Trophoblast cell (in vitro differentiated cells and primary cell): ENCODE results near the gene BROX.

Source experiments
- DNase-seq, 2 donors: peaks; one replicate each; pipeline ENCODE4 v3.0.0-alpha.2; 2016
- H2AFZ ChIP-seq: 2 replicates; pipeline ENCODE4 v1.6.1; 2013; ENCODE audit warnings: low read length, moderate library complexity, mild to moderate bottlenecking; ENCODE audit not compliant: insufficient read depth, poor library complexity
- H2AK5ac ChIP-seq: 2 replicates; pipeline ENCODE4 v1.6.1; 2013; ENCODE audit warnings: mild to moderate bottlenecking, low read length
- H2BK120ac ChIP-seq: 2 replicates; pipeline ENCODE4 v1.6.1; 2013; ENCODE audit warnings: low read length, mild to moderate bottlenecking, moderate library complexity; ENCODE audit not compliant: insufficient read depth, poor library complexity
- H2BK12ac ChIP-seq: 2 replicates; pipeline ENCODE4 v1.6.1; 2013; ENCODE audit warnings: mild to moderate bottlenecking, low read length, moderate library complexity
- H2BK5ac ChIP-seq: 2 replicates; pipeline ENCODE4 v1.6.1; 2013; ENCODE audit warnings: low read length, low read depth, moderate library complexity, mild to moderate bottlenecking; ENCODE audit not compliant: poor library complexity
- H3K14ac ChIP-seq: 2 replicates; pipeline ENCODE4 v1.6.1; 2013; ENCODE audit warnings: mild to moderate bottlenecking, low read length
- H3K18ac ChIP-seq: 2 replicates; pipeline ENCODE4 v1.6.1; 2013; ENCODE audit warnings: mild to moderate bottlenecking, low read length
- H3K23ac ChIP-seq: 2 replicates; pipeline ENCODE4 v1.6.1; 2013; ENCODE audit warnings: low read length
- H3K27ac ChIP-seq: 2 replicates; pipeline ENCODE4 v1.5.1; 2013; ENCODE audit warnings: low read depth, mild to moderate bottlenecking, inconsistent platforms, low read length, moderate library complexity
- H3K27me3 ChIP-seq: 2 replicates; pipeline ENCODE4 v1.6.1; 2013; ENCODE audit warnings: inconsistent platforms, mild to moderate bottlenecking, low read length, moderate library complexity; ENCODE audit not compliant: insufficient read depth
- H3K36me3 ChIP-seq, 2 experiments: 1 replicate in 1 of 2; 2 replicates in 1 of 2; pipeline ENCODE4 v1.6.1; 2013; ENCODE audit warnings: low read length in 2 of 2, mild to moderate bottlenecking in 2 of 2, moderate library complexity in 1 of 2; ENCODE audit not compliant: insufficient read depth in 2 of 2, control insufficient read depth in 1 of 2
- H3K4ac ChIP-seq: 2 replicates; pipeline ENCODE4 v1.6.1; 2013; ENCODE audit warnings: low read depth, mild to moderate bottlenecking, low read length, moderate library complexity
- H3K4me1 ChIP-seq, 2 experiments: 1 replicate in 1 of 2; 2 replicates in 1 of 2; pipeline ENCODE4 v1.6.1; 2013; ENCODE audit warnings: low read length in 2 of 2, mild to moderate bottlenecking in 2 of 2, moderate library complexity in 1 of 2; ENCODE audit not compliant: insufficient read depth in 2 of 2, control insufficient read depth in 1 of 2
- H3K4me2 ChIP-seq: 2 replicates; pipeline ENCODE4 v1.6.1; 2013; ENCODE audit warnings: inconsistent platforms, mild to moderate bottlenecking, low read length, moderate library complexity
- H3K4me3 ChIP-seq: 2 replicates; pipeline ENCODE4 v1.5.1; 2013; ENCODE audit warnings: mild to moderate bottlenecking, low read depth, low read length, inconsistent platforms
- H3K79me1 ChIP-seq: one replicate; pipeline ENCODE4 v1.6.1; 2013; ENCODE audit warnings: low read length
- H3K79me2 ChIP-seq: 2 replicates; pipeline ENCODE4 v1.6.1; 2013; ENCODE audit warnings: low read length, mild to moderate bottlenecking; ENCODE audit not compliant: control insufficient read depth, insufficient read depth, poor library complexity
- H3K9ac ChIP-seq: 2 replicates; pipeline ENCODE4 v1.6.1; 2013; ENCODE audit warnings: mild to moderate bottlenecking, low read length
- H3K9me3 ChIP-seq: 2 replicates; pipeline ENCODE4 v1.6.1; 2013; ENCODE audit warnings: low read depth, mild to moderate bottlenecking, control low read depth, inconsistent platforms, low read length; ENCODE audit not compliant: insufficient read depth
- H4K12ac ChIP-seq: 2 replicates; pipeline ENCODE4 v1.6.1; 2013; ENCODE audit warnings: low read depth, mild to moderate bottlenecking, low read length, moderate library complexity
- H4K8ac ChIP-seq: 2 replicates; pipeline ENCODE4 v1.6.1; 2013; ENCODE audit warnings: low read depth, mild to moderate bottlenecking, low read length, moderate library complexity
- H4K91ac ChIP-seq: one replicate; pipeline ENCODE4 v1.6.1; 2013; ENCODE audit warnings: low read depth, mild to moderate bottlenecking, low read length, moderate library complexity
- WGBS: extraction: QIAGEN DNeasy Blood & Tissue Kit; methylation state at CpG from one replicate; pipeline ENCODE4 v1.1.7; 2013; ENCODE audit warnings: missing lambda C conversion rate; ENCODE audit not compliant: insufficient read length, insufficient coverage; ENCODE audit errors: extremely low coverage; 5-methylcytosine and 5-hydroxymethylcytosine counted together

BROX gene

GRCh38 chr1:222694927-222695326 lies 17.4 kb upstream of the BROX start:
- H3K4me3 ChIP-seq: no peak overlapping the region
- no CpG with 5 or more reads among the region's 5 CpGs for WGBS
- H3K14ac ChIP-seq: no peak overlapping the region
- no peak overlapping the region for H2BK120ac ChIP-seq
- H2BK12ac ChIP-seq: no peak overlapping the region
- H3K9me3 ChIP-seq: no peaks in the 10 kb centered on the region
- H3K18ac ChIP-seq: no peak overlapping the region
- no peak overlapping the region for H4K91ac ChIP-seq
- H4K12ac ChIP-seq: no peak overlapping the region
- no peaks in the 10 kb centered on the region for H3K79me2 ChIP-seq
- H3K4me1 ChIP-seq: no peaks in the 10 kb centered on the region
- H3K4me2 ChIP-seq: no peak overlapping the region
- no peaks in the 10 kb centered on the region for H3K79me1 ChIP-seq
- no peak overlapping the region for H2BK5ac ChIP-seq
- no peak overlapping the region for H4K8ac ChIP-seq
- no peak overlapping the region for H3K9ac ChIP-seq
- no peak for DNase-seq
- no peak overlapping the region for H3K23ac ChIP-seq
- H3K27ac ChIP-seq: no peak overlapping the region
- H2AFZ ChIP-seq: no peak overlapping the region
- H3K4ac ChIP-seq: no peak overlapping the region
- no peak overlapping the region for H2AK5ac ChIP-seq
- no peaks in the 10 kb centered on the region for H3K27me3 ChIP-seq
- H3K36me3 ChIP-seq: peaks cover 1 to 3% of the 10 kb centered on the region in 2 experiments

- no peak overlapping the region for H4K8ac ChIP-seq
- no CpG with 5 or more reads among the region's 8 CpGs for WGBS
- no peak overlapping the region for H2AK5ac ChIP-seq
- H3K79me1 ChIP-seq: no peaks in the 10 kb centered on the region
- H3K9ac ChIP-seq: no peak overlapping the region
- no peak for DNase-seq
- H2BK5ac ChIP-seq: no peak overlapping the region
- H3K27me3 ChIP-seq: no peaks in the 10 kb centered on the region
- H2BK120ac ChIP-seq: no peak overlapping the region
- no peak overlapping the region for H3K4ac ChIP-seq
- no peak overlapping the region for H3K27ac ChIP-seq
- no peak overlapping the region for H3K18ac ChIP-seq
- no peak overlapping the region for H4K12ac ChIP-seq
- H4K91ac ChIP-seq: no peak overlapping the region
- H3K9me3 ChIP-seq: no peaks in the 10 kb centered on the region
- H2AFZ ChIP-seq: no peak overlapping the region
- H3K36me3 ChIP-seq: peaks cover 8% of the 10 kb centered on the region in 2 experiments
- H3K14ac ChIP-seq: no peak overlapping the region
- no peak overlapping the region for H2BK12ac ChIP-seq
- H3K4me3 ChIP-seq: no peak overlapping the region
- no peak overlapping the region for H3K23ac ChIP-seq
- H3K4me1 ChIP-seq: no peaks in the 10 kb centered on the region
- H3K4me2 ChIP-seq: no peak overlapping the region
- H3K79me2 ChIP-seq: no peaks in the 10 kb centered on the region
These were observed 15.6 kb upstream of the BROX start for GRCh38 chr1:222696741-222697140.

- no peak overlapping the region for H4K91ac ChIP-seq
- H3K4me1 ChIP-seq: no peaks in the 10 kb centered on the region
- no peak overlapping the region for H3K14ac ChIP-seq
- H3K27ac ChIP-seq: no peak overlapping the region
- H3K4me3 ChIP-seq: no peak overlapping the region
- WGBS: no CpG with 5 or more reads among the region's 2 CpGs
- H3K4me2 ChIP-seq: no peak overlapping the region
- H3K27me3 ChIP-seq: no peaks in the 10 kb centered on the region
- H3K9ac ChIP-seq: no peak overlapping the region
- no peak overlapping the region for H2AK5ac ChIP-seq
- H2AFZ ChIP-seq: no peak overlapping the region
- no peak for DNase-seq
- H4K12ac ChIP-seq: no peak overlapping the region
- H4K8ac ChIP-seq: no peak overlapping the region
- H3K79me2 ChIP-seq: no peaks in the 10 kb centered on the region
- H3K23ac ChIP-seq: no peak overlapping the region
- H2BK5ac ChIP-seq: no peak overlapping the region
- H3K18ac ChIP-seq: no peak overlapping the region
- H3K36me3 ChIP-seq: peaks cover 7 to 8% of the 10 kb centered on the region in 2 experiments
- no peaks in the 10 kb centered on the region for H3K79me1 ChIP-seq
- H2BK120ac ChIP-seq: no peak overlapping the region
- no peak overlapping the region for H3K4ac ChIP-seq
- no peak overlapping the region for H2BK12ac ChIP-seq
- H3K9me3 ChIP-seq: no peaks in the 10 kb centered on the region
These were observed 15.2 kb upstream of the BROX start for GRCh38 chr1:222697203-222697602.

GRCh38 chr1:222697826-222698225 lies 14.5 kb upstream of the BROX start:
- Histone ChIP-seq H3K79me2 (no peaks in the 10 kb centered on the region), H2BK120ac (no peak overlapping the region), H3K27me3 (no peaks in the 10 kb centered on the region), H3K4me3 (no peak overlapping the region), H2BK5ac (no peak overlapping the region), H2BK12ac (no peak overlapping the region), H3K27ac (no peak overlapping the region), H3K4me2 (no peak overlapping the region), H3K18ac (no peak overlapping the region), H3K14ac (no peak overlapping the region), H3K9me3 (no peaks in the 10 kb centered on the region), H2AK5ac (no peak overlapping the region), H4K8ac (no peak overlapping the region), H3K36me3 (peaks cover 8 to 9% of the 10 kb centered on the region in 2 experiments), H4K12ac (no peak overlapping the region), H2AFZ (no peak overlapping the region), H3K4me1 (no peaks in the 10 kb centered on the region), H3K79me1 (no peaks in the 10 kb centered on the region), H3K4ac (no peak overlapping the region), H3K9ac (no peak overlapping the region), H3K23ac (no peak overlapping the region), H4K91ac (no peak overlapping the region)
- WGBS: no CpG with 5 or more reads among the region's 2 CpGs
- no peak for DNase-seq
